HG03378 (cell line): Measurements from ENCODE around the gene APBB2.

Source experiments
- ATAC-seq: cut with Tn5 transposase; IDR thresholded peaks from one replicate; pipeline ENCODE4 v1.9.1; 2021; ENCODE audit warnings: mild to moderate bottlenecking, moderate library complexity; ENCODE audit not compliant: unreplicated experiment

The APBB2 gene

GRCh38 chr4:41110050-41110449 lies 104.3 kb downstream of the APBB2 start:
- ATAC-seq, result no peak

- no peak for ATAC-seq
Observed at GRCh38 chr4:41108481-41108880, 105.9 kb downstream of the APBB2 start.

GRCh38 chr4:41106694-41107419 lies 107.5 kb downstream of the APBB2 start:
- no peak for ATAC-seq

GRCh38 chr4:41106081-41106480 lies 108.3 kb downstream of the APBB2 start:
- no peak for ATAC-seq

- ATAC-seq, result no peak
Observed at GRCh38 chr4:41104155-41104554, 110.2 kb downstream of the APBB2 start.

GRCh38 chr4:41103657-41104056 lies 110.7 kb downstream of the APBB2 start:
- ATAC-seq, result no peak

GRCh38 chr4:41102414-41103092 lies 111.8 kb downstream of the APBB2 start:
- ATAC-seq, result no peak

- no peak for ATAC-seq
Observed at GRCh38 chr4:41098093-41099048, 116.0 kb downstream of the APBB2 start.

- no peak for ATAC-seq
Observed at GRCh38 chr4:41095973-41096372, 118.4 kb downstream of the APBB2 start.

- ATAC-seq, result no peak
Observed at GRCh38 chr4:41095192-41095872, 119.0 kb downstream of the APBB2 start.

- ATAC-seq, result no peak
Observed at GRCh38 chr4:41092128-41092527, 122.2 kb downstream of the APBB2 start.

GRCh38 chr4:41081847-41082246 lies 132.5 kb downstream of the APBB2 start:
- no peak for ATAC-seq

GRCh38 chr4:41080976-41081375 lies 133.4 kb downstream of the APBB2 start:
- no peak for ATAC-seq

- ATAC-seq, result no peak
Observed at GRCh38 chr4:41079881-41080560, 134.3 kb downstream of the APBB2 start.

GRCh38 chr4:41077628-41078027 lies 136.7 kb downstream of the APBB2 start:
- no peak for ATAC-seq

GRCh38 chr4:41076481-41076880 lies 137.9 kb downstream of the APBB2 start:
- ATAC-seq, result no peak

- ATAC-seq, result no peak
Observed at GRCh38 chr4:41074215-41074614, 140.1 kb downstream of the APBB2 start.

GRCh38 chr4:41072021-41072777 lies 142.1 kb downstream of the APBB2 start:
- ATAC-seq, result no peak

- ATAC-seq, result no peak
Observed at GRCh38 chr4:41070516-41071281, 143.6 kb downstream of the APBB2 start.
